Activated T-cell treated with anti-CD3 and anti-CD28 coated beads, Interleukin-2, amount 50 U/mL, for 72 hours (primary cell): ENCODE data around the gene EIF4B. TPM values are rescaled to one million over a fixed set of nuclear protein-coding genes. Genes with fewer than 3 reads are reported as not detected.
A peak's percentile ranks its signal among the peaks of the same experiment; 100 is the strongest.

Source experiments
- ATAC-seq, 2 donors: fragments of 150-1000 bp; cut with Tn5 transposase; replicated peaks in 1 of 2; 2 replicates each; pipeline ENCODE4 v1.10.0; 2021; ENCODE audit warnings: moderate library complexity in 2 of 2, mild to moderate bottlenecking in 1 of 2
- DNase-seq, 2 donors: peaks; one replicate each; pipeline ENCODE4 v3.0.0; 2021 to 2022; ENCODE audit warnings: mixed read lengths in 1 of 2
- H3K27ac Mint-ChIP-seq: one replicate; pipeline ENCODE4 v1.8.0; 2022; ENCODE audit warnings: mild to moderate bottlenecking, moderate library complexity, mixed read lengths
- H3K27me3 Mint-ChIP-seq: one replicate; pipeline ENCODE4 v1.8.0; 2022; ENCODE audit warnings: low read depth, mixed read lengths
- H3K36me3 Mint-ChIP-seq, 2 donors: one replicate each; pipeline ENCODE4 v1.8.0; 2022; ENCODE audit warnings: mixed read lengths in 2 of 2, mild to moderate bottlenecking in 1 of 2; ENCODE audit not compliant: insufficient read depth in 2 of 2
- H3K4me1 Mint-ChIP-seq: one replicate; pipeline ENCODE4 v1.8.0; 2022; ENCODE audit warnings: low read depth, mixed read lengths
- H3K4me3 Mint-ChIP-seq, 2 donors: one replicate each; pipeline ENCODE4 v1.8.0; 2022; ENCODE audit warnings: mild to moderate bottlenecking in 2 of 2, mixed read lengths in 2 of 2, moderate library complexity in 2 of 2
- H3K9me3 Mint-ChIP-seq, 2 donors: one replicate each; pipeline ENCODE4 v1.8.0; 2022; ENCODE audit warnings: mixed read lengths in 2 of 2
- total RNA-seq, 2 donors: library from RNA; stranded (reverse); gene quantifications; one replicate each; pipeline ENCODE4 v1.2.3, GENCODE V29; 2022

The EIF4B gene
- total RNA-seq, 2 donors from 2014 or later, result 622 to 633 TPM

DNA sequence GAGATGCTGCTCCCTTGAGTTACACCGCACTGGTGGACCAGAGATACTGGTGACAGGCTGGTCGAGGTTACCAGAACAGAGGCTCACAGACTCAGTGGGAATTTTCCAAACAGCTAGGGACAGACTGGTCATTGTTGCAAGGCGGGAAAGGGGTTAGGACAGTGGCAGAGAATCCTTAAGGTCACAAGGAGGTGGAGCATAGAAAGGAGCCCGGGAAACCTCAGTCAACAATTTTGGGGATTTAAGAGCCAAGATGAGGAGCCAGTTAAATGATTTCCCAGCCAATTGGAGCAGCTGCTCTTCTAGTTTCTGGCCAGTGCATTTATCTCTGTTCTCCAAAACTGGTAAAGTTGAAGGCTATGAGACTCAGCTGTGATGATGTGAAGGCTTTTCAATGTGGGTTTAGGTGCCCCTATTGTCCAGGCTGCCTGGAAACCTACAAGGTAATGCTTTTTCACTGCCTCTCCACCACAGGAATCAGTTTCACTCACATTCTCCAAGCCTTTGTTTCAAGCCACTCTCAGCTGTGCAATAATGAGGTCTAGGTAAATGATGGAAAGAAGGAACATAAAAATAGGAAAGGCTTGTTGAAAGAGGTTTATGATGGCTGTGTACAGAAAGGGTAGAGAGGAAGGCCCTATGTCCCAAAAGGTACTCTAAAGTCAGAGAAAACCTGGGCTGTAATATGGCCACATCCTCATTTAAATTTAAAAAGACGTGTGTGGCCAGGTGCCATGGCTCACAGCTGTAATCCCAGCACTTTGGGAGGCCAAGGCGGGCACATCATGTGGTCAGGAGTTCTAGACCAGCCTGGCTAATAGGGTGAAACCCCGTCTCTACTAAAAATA lies 36.6 kb downstream of the EIF4B start:
- no peak overlapping the region for H3K27ac Mint-ChIP-seq
- DNase-seq (no peak), ATAC-seq (no peak)
- peaks cover 32% of the 10 kb centered on the region for H3K4me1 Mint-ChIP-seq
- H3K36me3 Mint-ChIP-seq, result peaks cover 7 to 15% of the 10 kb centered on the region in 2 donors
- H3K9me3 Mint-ChIP-seq, result no peaks in the 10 kb centered on the region
- peaks cover 7% of the 10 kb centered on the region for H3K27me3 Mint-ChIP-seq
- no peak overlapping the region for H3K4me3 Mint-ChIP-seq

DNA sequence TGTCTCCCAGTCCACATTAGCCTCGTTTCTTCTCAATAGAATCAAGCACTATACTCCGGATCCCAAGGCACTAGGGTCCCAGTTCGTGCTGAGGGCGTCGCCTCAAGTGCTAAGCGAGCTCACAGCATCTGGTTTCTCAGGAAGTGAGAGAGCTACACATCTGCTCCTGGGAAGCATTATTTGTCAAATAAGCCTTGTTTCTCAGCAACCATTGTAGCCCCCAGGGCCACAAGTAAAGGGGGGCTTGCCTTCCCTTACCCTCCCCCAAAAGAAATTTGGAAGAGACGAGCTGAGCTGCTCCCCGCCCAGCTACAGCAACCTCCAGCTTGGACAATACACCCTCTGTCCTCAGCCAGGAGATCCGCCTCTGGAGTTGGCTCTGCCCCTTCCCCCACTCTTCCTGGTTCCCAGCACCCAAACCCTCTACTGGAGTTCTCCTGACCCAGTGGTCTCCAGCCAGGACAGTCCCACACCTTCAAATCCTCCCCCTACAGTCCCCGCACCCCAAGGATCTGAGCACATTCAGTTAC lies 37.9 kb downstream of the EIF4B start:
- H3K27me3 Mint-ChIP-seq, result peaks cover 7% of the 10 kb centered on the region
- no peaks in the 10 kb centered on the region for H3K9me3 Mint-ChIP-seq
- DNase-seq (no peak), ATAC-seq (no peak)
- H3K4me3 Mint-ChIP-seq, result no peak overlapping the region
- no peak overlapping the region for H3K27ac Mint-ChIP-seq
- H3K4me1 Mint-ChIP-seq, result peaks cover 27% of the 10 kb centered on the region
- H3K36me3 Mint-ChIP-seq, result peaks cover 4 to 10% of the 10 kb centered on the region in 2 donors

DNA sequence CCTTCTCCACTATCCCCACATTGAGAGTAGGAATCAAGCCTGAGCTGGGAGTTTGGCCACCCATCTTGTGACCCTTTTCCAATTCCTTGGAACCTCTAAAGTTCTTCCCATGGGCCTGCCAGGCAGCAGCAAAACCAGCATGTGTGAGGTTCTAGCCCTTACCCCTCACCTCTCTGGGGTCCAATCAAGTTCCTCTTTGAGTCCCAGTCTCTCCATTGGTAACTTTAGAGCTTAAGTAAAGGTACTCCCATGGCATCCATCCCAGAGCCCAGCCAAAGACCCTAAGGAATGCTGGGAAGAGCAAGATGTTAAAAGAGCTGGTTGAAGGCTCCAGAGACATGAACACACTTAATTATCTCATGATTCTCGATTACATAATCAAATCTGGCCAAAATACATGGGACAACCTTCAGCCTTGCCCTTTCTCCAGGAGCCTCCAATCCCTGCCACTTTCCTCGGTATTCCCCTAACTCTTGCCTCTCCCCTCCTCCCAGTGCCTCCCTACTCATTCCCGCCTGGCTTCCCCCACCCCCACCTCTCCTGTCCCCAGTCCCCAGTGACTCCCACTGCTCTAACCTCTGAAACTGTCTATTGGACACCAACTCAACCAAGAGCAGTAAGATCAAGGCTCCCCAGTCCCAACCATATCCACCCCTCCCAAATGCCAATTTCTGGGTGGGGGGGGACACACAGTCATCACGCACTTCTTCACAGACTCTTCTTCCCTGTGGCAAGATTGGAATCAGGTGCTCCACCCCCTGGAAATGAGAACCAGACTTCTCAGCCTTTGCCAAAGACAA lies 38.8 kb downstream of the EIF4B start:
- peak overlapping the region in 1 of 2 donors; percentile 86 for H3K4me3 Mint-ChIP-seq
- no peak for ATAC-seq
- no peak overlapping the region for H3K27ac Mint-ChIP-seq
- H3K4me1 Mint-ChIP-seq, result peaks cover 32% of the 10 kb centered on the region
- no peaks in the 10 kb centered on the region for H3K9me3 Mint-ChIP-seq
- peaks cover 7% of the 10 kb centered on the region for H3K27me3 Mint-ChIP-seq
- no peak for DNase-seq
- peaks cover 3 to 9% of the 10 kb centered on the region in 2 donors for H3K36me3 Mint-ChIP-seq

DNA sequence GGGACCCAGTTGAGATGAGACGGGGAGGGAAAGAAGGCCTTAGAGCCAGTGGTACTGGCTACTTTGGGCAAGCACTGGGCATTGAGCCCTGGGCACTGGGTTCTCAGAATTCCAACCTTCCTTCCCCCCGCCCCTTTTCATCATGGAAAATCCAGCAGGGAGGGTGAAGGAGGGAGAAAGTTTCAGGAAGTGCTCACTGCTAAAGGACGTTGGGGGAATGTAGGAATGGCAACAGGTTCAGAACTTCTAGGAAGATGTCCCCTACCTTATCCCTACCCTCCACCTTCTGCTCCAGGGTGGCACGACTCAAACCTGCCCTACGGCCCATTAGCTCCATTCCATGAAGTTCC lies 39.4 kb downstream of the EIF4B start:
- H3K4me1 Mint-ChIP-seq, result peaks cover 32% of the 10 kb centered on the region
- H3K4me3 Mint-ChIP-seq, result peak overlapping the region; percentile 86 to 99
- H3K9me3 Mint-ChIP-seq, result no peaks in the 10 kb centered on the region
- DNase-seq, result no peak
- ATAC-seq, result no peak
- H3K27me3 Mint-ChIP-seq, result peaks cover 7% of the 10 kb centered on the region
- H3K27ac Mint-ChIP-seq, result no peak overlapping the region
- H3K36me3 Mint-ChIP-seq, result peaks cover 3 to 9% of the 10 kb centered on the region in 2 donors

DNA sequence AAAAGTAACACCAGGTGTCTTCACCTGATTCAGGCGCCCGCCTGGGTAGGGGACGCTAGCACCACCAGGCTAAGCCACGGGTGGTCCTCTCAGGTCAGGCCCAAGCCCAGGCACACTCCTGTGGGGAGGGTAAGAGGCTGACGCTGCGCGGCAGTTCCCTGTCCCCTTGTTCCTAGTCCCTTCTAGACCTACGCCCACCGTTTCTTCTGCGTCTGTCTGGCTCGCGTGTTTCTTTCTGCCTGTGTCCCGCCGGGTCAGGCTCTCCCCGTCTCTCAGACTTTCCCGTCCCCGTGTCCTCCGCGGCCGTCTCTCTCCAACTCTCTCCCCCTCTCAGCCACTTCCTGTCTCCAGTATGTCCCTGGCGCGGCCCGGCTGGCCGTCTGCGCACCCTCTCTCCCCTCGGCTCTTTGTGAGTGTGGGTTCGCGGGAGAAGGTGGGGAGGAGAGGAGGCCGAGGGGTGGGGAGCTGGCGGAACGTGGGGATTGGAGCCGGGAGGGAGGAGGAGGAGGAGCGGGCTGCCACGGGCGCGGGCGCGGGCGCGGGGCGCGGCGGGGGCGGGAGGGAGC lies 40.5 kb downstream of the EIF4B start:
- peak overlapping the region; percentile 86 to 99 for H3K4me3 Mint-ChIP-seq
- H3K4me1 Mint-ChIP-seq, result peaks cover 36% of the 10 kb centered on the region
- H3K27me3 Mint-ChIP-seq, result peaks cover 7% of the 10 kb centered on the region
- H3K36me3 Mint-ChIP-seq, result peaks cover 0 to 5% of the 10 kb centered on the region in 2 donors
- H3K9me3 Mint-ChIP-seq, result no peaks in the 10 kb centered on the region
- H3K27ac Mint-ChIP-seq, result peak overlapping the region; percentile 61
- peak; percentile 51 to 61 for ATAC-seq
- DNase-seq, result peak; percentile 66

DNA sequence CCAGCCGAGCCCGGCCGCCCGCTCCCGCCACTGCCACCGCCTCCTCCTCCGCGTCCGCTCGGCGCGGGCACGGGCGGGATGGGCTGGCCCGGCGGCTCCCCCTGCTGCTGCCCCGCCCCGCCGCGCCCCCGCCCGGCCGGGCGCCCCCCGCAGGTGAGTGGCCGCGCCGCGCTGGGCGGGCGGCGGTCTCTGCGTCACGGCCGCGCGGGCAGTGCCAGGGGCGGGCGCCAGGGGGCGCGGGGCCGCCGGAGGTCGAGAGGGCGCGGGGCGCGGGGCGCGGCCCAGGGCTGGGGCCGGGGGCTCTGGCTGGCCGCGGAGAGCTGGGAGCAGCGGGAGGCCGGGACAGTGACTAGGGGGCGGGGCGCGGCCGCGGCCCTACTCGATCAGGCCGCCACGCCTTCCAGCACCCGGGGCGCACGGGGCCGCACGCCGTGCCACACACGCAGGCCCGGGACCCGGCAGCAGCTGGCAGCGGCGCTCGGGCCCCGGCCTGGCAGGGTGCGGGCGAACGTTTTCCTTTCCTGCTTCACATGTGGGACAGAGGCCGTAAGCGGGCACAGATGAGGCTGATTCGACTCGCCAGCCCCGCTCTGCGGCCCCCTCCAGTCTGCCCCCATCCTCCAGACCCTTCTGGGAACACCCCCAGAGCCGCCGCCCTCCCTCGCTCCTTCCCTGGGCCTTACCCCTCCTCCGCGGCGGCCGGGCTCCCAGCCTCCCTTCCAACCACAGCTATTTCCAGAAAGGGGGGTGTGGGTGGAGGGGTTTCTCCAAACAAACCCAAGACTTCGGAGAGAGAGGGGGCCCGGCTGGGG lies 41.2 kb downstream of the EIF4B start:
- DNase-seq (peak; percentile 76 to 88), ATAC-seq (peak; percentile 78 to 87)
- H3K27me3 Mint-ChIP-seq, result peaks cover 7% of the 10 kb centered on the region
- H3K4me1 Mint-ChIP-seq, result peaks cover 36% of the 10 kb centered on the region
- H3K27ac Mint-ChIP-seq, result no peak overlapping the region
- no peaks in the 10 kb centered on the region for H3K9me3 Mint-ChIP-seq
- H3K4me3 Mint-ChIP-seq, result peak overlapping the region; percentile 57 to 76
- H3K36me3 Mint-ChIP-seq, result peaks cover 0 to 5% of the 10 kb centered on the region in 2 donors

DNA sequence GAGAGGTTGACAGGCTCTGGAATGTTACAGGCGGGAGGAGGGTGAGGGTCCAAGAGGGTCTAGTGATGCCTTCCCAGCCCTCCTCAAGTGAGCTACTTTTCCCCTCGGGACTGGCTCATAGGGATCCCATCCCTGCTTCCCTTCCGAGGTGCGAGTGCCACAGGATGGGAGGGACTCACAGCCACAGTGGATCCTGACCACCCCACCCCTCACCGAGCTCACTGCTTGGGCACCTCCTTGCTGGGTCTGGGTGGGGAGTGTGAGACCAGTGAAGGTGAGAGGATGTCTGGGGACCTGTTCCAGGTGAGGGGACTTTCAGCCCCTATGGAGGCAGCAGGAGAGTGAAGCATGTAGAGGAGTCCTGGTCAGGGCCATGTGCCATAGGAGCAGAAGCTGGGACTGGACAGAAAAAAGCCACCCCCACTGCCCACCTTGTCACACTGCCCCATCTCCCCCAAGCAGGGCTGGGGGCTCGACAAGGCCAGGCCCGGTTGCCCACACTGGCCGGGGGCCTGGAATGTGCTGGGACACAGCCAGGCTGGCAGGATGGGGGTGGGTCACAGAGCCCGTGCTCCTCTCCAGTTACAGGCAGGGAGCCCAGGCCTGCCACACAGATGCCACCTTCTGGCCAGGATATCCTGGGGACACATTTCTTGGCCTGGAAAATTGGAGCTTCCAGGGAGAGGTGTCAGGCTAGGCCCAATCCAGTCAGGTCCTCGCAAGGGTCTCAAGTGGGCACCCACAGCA lies 42.0 kb downstream of the EIF4B start:
- DNase-seq, result no peak
- H3K27me3 Mint-ChIP-seq, result peaks cover 7% of the 10 kb centered on the region
- no peak overlapping the region for H3K27ac Mint-ChIP-seq
- peak overlapping the region; percentile 57 to 76 for H3K4me3 Mint-ChIP-seq
- H3K36me3 Mint-ChIP-seq, result peaks cover 0 to 2% of the 10 kb centered on the region in 2 donors
- H3K9me3 Mint-ChIP-seq, result no peaks in the 10 kb centered on the region
- peaks cover 36% of the 10 kb centered on the region for H3K4me1 Mint-ChIP-seq
- ATAC-seq, result no peak

DNA sequence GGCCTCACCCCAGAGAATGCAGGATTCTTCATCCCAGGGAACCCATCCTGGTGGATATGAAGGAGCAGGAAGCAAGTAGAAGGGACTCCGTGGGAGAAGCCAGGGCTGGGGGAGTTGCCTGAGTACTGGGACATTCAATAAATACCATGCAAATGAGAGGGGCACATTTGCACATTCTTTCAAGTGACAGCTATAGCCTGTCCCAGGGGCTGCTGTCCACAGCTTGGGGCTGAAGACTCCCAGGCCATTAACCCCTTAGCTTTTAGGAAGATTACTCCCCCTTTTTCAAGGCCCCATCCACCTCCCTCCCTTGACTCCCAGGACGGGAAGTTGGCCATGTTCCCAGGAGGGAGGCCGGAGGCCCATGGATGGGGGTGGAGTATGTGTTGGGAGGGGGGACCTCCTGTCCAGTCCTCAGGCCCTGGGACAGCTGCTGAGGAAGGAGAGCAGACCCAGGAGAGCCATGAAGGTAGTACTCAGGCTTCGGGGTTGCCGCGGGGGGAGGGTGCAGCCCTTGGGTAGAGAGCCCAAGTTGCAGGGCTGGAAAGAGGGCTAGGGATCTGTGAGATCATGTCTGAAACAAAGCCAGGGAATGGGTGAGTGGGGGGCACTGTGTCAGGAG lies 42.6 kb downstream of the EIF4B start:
- peaks cover 7% of the 10 kb centered on the region for H3K27me3 Mint-ChIP-seq

DNA sequence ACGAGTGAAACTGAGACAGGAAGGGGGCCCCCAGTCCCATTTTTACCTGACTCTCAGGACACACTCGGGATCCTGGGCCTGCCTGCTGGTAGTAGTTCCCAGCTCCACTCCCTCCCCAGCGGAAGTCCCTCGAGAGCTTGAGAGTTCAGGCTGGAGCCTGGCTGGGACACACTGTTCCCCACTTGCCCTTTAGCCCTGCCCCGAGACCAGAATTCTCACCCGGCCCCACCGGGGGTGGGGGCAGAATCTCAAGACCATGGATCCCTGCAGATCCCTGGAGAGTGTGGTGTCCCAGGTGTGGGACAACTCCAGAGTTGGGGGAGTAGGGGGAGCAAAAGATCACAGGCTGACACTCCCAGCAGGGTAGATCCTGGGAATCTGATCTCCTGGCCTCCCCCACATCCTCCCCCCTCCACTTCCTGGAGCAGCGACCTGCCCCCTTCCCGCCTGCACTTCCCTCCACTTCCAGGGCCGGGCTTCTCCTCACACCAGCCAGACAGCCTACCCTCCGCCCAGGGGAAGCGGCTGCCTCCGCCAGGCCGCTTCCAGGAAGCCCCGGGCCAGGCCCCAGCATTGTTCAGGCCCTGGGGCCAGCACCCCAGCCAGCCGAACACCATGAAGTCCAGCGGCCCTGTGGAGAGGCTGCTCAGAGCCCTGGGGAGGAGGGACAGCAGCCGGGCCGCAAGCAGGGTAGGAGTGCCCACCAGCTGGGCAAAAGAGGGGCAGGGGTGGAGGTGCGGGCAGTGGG lies 43.5 kb downstream of the EIF4B start, which contains the start of gene TNS2:
Gene TNS2, plus strand, starts transcription at position 495 of the 748 bp plus-strand sequence. Its CDS starts 121 bp downstream, at position 616.
- ATAC-seq, result no peak
- H3K4me3 Mint-ChIP-seq, result peak within 1 kb of the TSS in 1 of 2 donors; percentile 17
- H3K9me3 Mint-ChIP-seq, result no peaks in the 10 kb centered on the region
- peaks cover 4% of the 10 kb centered on the region for H3K27me3 Mint-ChIP-seq
- H3K27ac Mint-ChIP-seq, result no peak within 1 kb of the TSS
- no peak for DNase-seq
- peaks cover 0 to 2% of the 10 kb centered on the region in 2 donors for H3K36me3 Mint-ChIP-seq
- H3K4me1 Mint-ChIP-seq, result peaks cover 44% of the 10 kb centered on the region

More for the DNA sequence above, 42.6 kb downstream of the EIF4B start:
- Mint-ChIP-seq H3K4me3 (peak overlapping the region in 1 of 2 donors; percentile 17), H3K9me3 (no peaks in the 10 kb centered on the region), H3K36me3 (peaks cover 0 to 2% of the 10 kb centered on the region in 2 donors), H3K27ac (no peak overlapping the region), H3K4me1 (peaks cover 42% of the 10 kb centered on the region)
- DNase-seq (no peak), ATAC-seq (no peak)

DNA sequence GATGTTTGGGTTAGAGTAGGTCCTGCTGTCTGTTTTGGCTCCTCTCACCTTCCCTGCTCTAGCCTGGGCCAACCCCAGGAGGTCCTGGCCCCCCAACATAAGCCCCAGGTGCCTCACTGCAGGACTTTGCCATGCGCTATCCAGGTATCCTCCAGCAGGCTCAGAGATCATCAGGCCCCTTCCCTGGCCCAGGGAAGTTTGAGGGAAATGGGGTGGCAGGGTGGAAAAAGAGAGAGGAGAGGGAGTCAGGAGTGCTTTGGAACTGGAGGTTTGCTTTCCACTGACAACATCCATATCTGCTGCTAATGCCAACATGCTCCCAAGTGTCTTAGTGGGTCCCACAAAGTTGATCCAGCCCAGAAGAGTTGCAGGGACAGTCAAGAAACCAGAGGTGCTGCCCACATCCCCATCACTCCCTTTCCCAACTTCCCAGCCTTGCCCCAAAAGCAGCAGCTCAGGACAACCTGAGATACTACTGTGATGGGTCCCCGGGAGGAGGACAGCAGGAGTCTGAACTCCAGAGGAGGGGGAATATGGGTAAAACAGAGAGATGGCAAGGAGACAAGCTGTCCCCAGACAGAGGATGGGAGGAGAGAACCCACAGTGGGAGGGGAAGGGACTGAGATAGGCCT lies 44.3 kb downstream of the EIF4B start:
- no peaks in the 10 kb centered on the region for H3K27me3 Mint-ChIP-seq
- H3K27ac Mint-ChIP-seq, result no peak overlapping the region
- H3K4me3 Mint-ChIP-seq, result no peak overlapping the region
- ATAC-seq (no peak), DNase-seq (no peak)
- H3K9me3 Mint-ChIP-seq, result no peaks in the 10 kb centered on the region
- peaks cover 0 to 2% of the 10 kb centered on the region in 2 donors for H3K36me3 Mint-ChIP-seq
- peaks cover 42% of the 10 kb centered on the region for H3K4me1 Mint-ChIP-seq
